HEK293 (cell line): ENCODE measurements around the gene ADRB1.

Experiments used
- CTCF ChIA-PET: fragments of 350-600 bp; formaldehyde crosslinking; extraction: SDS; loops from one replicate; lab custom pipeline; 2021; ENCODE audit warnings: antibody characterized with exemption; lab: Yijun Ruan, JAX
- POLR2A ChIA-PET: fragments of 300-600 bp; formaldehyde crosslinking; extraction: SDS; loops from one replicate; lab custom pipeline; 2020; ENCODE audit warnings: antibody characterized with exemption, inconsistent platforms; lab: Yijun Ruan, JAX
- H3K27ac ChIP-seq: fragments of 200-500 bp; sonication (Bioruptor generic); 2 replicates; pipeline ENCODE4 v1.5.1; 2014; ENCODE audit warnings: low read depth, low read length, control low read depth, inconsistent platforms; ENCODE audit errors: extremely low read depth
- H3K36me3 ChIP-seq, 2 experiments: fragments of 200-500 bp in 1 of 2; sonication (Bioruptor generic) in 1 of 2; 1 replicate in 1 of 2; 2 replicates in 1 of 2; pipeline ENCODE4 v1.5.1; 2014 to 2017; ENCODE audit warnings: inconsistent platforms in 2 of 2, low read length in 2 of 2; ENCODE audit not compliant: control insufficient read depth in 2 of 2, insufficient read depth in 1 of 2
- H3K4me1 ChIP-seq: fragments of 200-500 bp; sonication (Bioruptor generic); 2 replicates; pipeline ENCODE4 v1.5.1; 2014; ENCODE audit warnings: mild to moderate bottlenecking, low read length, inconsistent platforms; ENCODE audit not compliant: control insufficient read depth, insufficient read depth
- H3K4me3 ChIP-seq: 2 replicates; pipeline ENCODE4 v1.5.1; 2011; ENCODE audit warnings: low read depth, mild to moderate bottlenecking, control low read depth, low read length, moderate library complexity
- H3K9me3 ChIP-seq: fragments of 200-500 bp; sonication (Bioruptor generic); 2 replicates; pipeline ENCODE4 v1.5.1; 2014; ENCODE audit warnings: low read depth, low read length, inconsistent platforms; ENCODE audit not compliant: control insufficient read depth, insufficient read depth
- REST ChIP-seq: fragments of 450-650 bp; formaldehyde crosslinking; IDR thresholded peaks from 2 replicates; pipeline ENCODE4 v1.5.1; 2016; ENCODE audit warnings: missing biosample characterization, missing genetic modification characterization
- SETDB1 ChIP-seq: IDR thresholded peaks from one replicate; pipeline ENCODE4 v1.6.1; 2017; ENCODE audit warnings: mild to moderate bottlenecking, low read length, moderate library complexity, mixed read lengths; ENCODE audit not compliant: insufficient read length
- ZBTB8A ChIP-seq: fragments of 450-650 bp; formaldehyde crosslinking; IDR thresholded peaks from 2 replicates; pipeline ENCODE4 v1.5.1; 2016; ENCODE audit warnings: missing biosample characterization, missing genetic modification characterization
- ZNF398 ChIP-seq: fragments of 450-650 bp; formaldehyde crosslinking; IDR thresholded peaks from 2 replicates; pipeline ENCODE4 v1.5.1; 2017; ENCODE audit warnings: missing biosample characterization, missing genetic modification characterization
- ZNF404 ChIP-seq: fragments of 450-650 bp; formaldehyde crosslinking; IDR thresholded peaks from 2 replicates; pipeline ENCODE4 v1.5.1; 2017; ENCODE audit warnings: missing biosample characterization, missing genetic modification characterization
- ZNF571 ChIP-seq: fragments of 450-650 bp; formaldehyde crosslinking; IDR thresholded peaks from 2 replicates; pipeline ENCODE4 v1.5.0; 2017; ENCODE audit warnings: missing biosample characterization, missing genetic modification characterization
- TF ChIP-seq, protein P1 (sequence below): fragments of 450-650 bp; formaldehyde crosslinking; IDR thresholded peaks from 2 replicates; pipeline ENCODE4 v1.5.1; 2017; ENCODE audit warnings: missing biosample characterization, missing genetic modification characterization
- TF ChIP-seq, protein P2 (sequence below): fragments of 450-650 bp; formaldehyde crosslinking; IDR thresholded peaks from 2 replicates; pipeline ENCODE4 v1.5.1; 2017; ENCODE audit warnings: missing biosample characterization, missing genetic modification characterization
- TF ChIP-seq, protein P3 (sequence below): fragments of 450-650 bp; formaldehyde crosslinking; IDR thresholded peaks from 2 replicates; pipeline ENCODE4 v1.5.1; 2016; ENCODE audit warnings: missing biosample characterization, missing genetic modification characterization
- TF ChIP-seq, protein P4 (sequence below): fragments of 450-650 bp; formaldehyde crosslinking; IDR thresholded peaks from 2 replicates; pipeline ENCODE4 v1.5.0; 2017; ENCODE audit warnings: missing biosample characterization, missing genetic modification characterization, borderline replicate concordance
- TF ChIP-seq, protein P5 (sequence below): fragments of 450-650 bp; formaldehyde crosslinking; IDR thresholded peaks from 2 replicates; pipeline ENCODE4 v1.5.1; 2016; ENCODE audit warnings: missing biosample characterization, missing genetic modification characterization

The ADRB1 gene

GRCh38 chr10:114065049-114065435 is 21.4 kb downstream of the ADRB1 start:
- Histone ChIP-seq H3K9me3 (no peaks in the 10 kb centered on the region), H3K4me3 (no peak overlapping the region), H3K4me1 (no peaks in the 10 kb centered on the region), H3K36me3 (no peaks in the 10 kb centered on the region), H3K27ac (no peak overlapping the region)
- CTCF ChIA-PET, result interaction anchor here (0.5 to 0.7 kb wide), 2 partner anchors 11 to 304 kb away, joined by 3 read pairs; no protein-coding TSS in a partner anchor
- POLR2A ChIA-PET, result no interaction called here
- TF ChIP-seq, protein P1, sequence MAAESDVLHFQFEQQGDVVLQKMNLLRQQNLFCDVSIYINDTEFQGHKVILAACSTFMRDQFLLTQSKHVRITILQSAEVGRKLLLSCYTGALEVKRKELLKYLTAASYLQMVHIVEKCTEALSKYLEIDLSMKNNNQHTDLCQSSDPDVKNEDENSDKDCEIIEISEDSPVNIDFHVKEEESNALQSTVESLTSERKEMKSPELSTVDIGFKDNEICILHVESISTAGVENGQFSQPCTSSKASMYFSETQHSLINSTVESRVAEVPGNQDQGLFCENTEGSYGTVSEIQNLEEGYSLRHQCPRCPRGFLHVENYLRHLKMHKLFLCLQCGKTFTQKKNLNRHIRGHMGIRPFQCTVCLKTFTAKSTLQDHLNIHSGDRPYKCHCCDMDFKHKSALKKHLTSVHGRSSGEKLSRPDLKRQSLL (tag by site-specific recombination), result no peak
- TF ChIP-seq ZNF571 (tag by site-specific recombination), result no peak
- TF ChIP-seq, protein P2, sequence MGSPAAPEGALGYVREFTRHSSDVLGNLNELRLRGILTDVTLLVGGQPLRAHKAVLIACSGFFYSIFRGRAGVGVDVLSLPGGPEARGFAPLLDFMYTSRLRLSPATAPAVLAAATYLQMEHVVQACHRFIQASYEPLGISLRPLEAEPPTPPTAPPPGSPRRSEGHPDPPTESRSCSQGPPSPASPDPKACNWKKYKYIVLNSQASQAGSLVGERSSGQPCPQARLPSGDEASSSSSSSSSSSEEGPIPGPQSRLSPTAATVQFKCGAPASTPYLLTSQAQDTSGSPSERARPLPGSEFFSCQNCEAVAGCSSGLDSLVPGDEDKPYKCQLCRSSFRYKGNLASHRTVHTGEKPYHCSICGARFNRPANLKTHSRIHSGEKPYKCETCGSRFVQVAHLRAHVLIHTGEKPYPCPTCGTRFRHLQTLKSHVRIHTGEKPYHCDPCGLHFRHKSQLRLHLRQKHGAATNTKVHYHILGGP (tag by site-specific recombination), result no peak
- TF ChIP-seq, protein P3, sequence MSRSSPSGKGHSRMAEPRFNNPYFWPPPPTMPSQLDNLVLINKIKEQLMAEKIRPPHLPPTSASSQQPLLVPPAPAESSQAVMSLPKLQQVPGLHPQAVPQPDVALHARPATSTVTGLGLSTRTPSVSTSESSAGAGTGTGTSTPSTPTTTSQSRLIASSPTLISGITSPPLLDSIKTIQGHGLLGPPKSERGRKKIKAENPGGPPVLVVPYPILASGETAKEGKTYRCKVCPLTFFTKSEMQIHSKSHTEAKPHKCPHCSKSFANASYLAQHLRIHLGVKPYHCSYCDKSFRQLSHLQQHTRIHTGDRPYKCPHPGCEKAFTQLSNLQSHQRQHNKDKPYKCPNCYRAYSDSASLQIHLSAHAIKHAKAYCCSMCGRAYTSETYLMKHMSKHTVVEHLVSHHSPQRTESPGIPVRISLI (tag by site-specific recombination), result no peak
- TF ChIP-seq, protein P4, sequence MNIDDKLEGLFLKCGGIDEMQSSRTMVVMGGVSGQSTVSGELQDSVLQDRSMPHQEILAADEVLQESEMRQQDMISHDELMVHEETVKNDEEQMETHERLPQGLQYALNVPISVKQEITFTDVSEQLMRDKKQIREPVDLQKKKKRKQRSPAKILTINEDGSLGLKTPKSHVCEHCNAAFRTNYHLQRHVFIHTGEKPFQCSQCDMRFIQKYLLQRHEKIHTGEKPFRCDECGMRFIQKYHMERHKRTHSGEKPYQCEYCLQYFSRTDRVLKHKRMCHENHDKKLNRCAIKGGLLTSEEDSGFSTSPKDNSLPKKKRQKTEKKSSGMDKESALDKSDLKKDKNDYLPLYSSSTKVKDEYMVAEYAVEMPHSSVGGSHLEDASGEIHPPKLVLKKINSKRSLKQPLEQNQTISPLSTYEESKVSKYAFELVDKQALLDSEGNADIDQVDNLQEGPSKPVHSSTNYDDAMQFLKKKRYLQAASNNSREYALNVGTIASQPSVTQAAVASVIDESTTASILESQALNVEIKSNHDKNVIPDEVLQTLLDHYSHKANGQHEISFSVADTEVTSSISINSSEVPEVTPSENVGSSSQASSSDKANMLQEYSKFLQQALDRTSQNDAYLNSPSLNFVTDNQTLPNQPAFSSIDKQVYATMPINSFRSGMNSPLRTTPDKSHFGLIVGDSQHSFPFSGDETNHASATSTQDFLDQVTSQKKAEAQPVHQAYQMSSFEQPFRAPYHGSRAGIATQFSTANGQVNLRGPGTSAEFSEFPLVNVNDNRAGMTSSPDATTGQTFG (tag by site-specific recombination), result no peak
- TF ChIP-seq ZNF398 (tag by site-specific recombination), result no peak
- TF ChIP-seq SETDB1, result no peak
- TF ChIP-seq ZNF404 (tag by site-specific recombination), result no peak
- TF ChIP-seq REST, result no peak
- TF ChIP-seq, protein P5, sequence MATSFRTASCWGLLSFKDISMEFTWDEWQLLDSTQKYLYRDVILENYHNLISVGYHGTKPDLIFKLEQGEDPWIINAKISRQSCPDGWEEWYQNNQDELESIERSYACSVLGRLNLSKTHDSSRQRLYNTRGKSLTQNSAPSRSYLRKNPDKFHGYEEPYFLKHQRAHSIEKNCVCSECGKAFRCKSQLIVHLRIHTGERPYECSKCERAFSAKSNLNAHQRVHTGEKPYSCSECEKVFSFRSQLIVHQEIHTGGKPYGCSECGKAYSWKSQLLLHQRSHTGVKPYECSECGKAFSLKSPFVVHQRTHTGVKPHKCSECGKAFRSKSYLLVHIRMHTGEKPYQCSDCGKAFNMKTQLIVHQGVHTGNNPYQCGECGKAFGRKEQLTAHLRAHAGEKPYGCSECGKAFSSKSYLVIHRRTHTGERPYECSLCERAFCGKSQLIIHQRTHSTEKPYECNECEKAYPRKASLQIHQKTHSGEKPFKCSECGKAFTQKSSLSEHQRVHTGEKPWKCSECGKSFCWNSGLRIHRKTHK (tag by site-specific recombination), result no peak
- no peak for TF ChIP-seq ZBTB8A (tag by site-specific recombination)
